Panc1 (cell line): ENCODE data around the gene NFATC2. TPM values are rescaled to one million over a fixed set of nuclear protein-coding genes. Genes with fewer than 3 reads are reported as not detected.

Source experiments
- ATAC-seq: fragments of 200-7000 bp; cut with Tn5 transposase; 2 replicates; pipeline ENCODE4 v1.9.1; 2020; ENCODE audit warnings: mild to moderate bottlenecking, moderate library complexity
- BruUV-seq: library from RNA; stranded (reverse); fragments of 400-500 nt; replicated peaks from 2 replicates; lab custom pipeline; 2021; lab: Mats Ljungman, UMichigan
- CTCF ChIA-PET: fragments of 300-600 bp; sonication (Branson Sonifier 250); formaldehyde crosslinking; loops from one replicate; lab custom pipeline; 2022; ENCODE audit warnings: antibody characterized with exemption; lab: Charles Lee
- POLR2A ChIA-PET: fragments of 300-600 bp; sonication (Branson Sonifier 250); formaldehyde crosslinking; loops from one replicate; lab custom pipeline; 2022; ENCODE audit warnings: antibody characterized with exemption; lab: Charles Lee
- DNase-seq: peaks from one replicate; pipeline ENCODE4 v3.0.0-alpha.2; 2010; ENCODE audit warnings: low read depth, low spot score
- H3K27ac ChIP-seq: 2 replicates; pipeline ENCODE4 v1.5.1; 2011; ENCODE audit warnings: mild to moderate bottlenecking, low read length, inconsistent platforms
- H3K27me3 ChIP-seq: fragments of 200-500 bp; sonication (Bioruptor generic); 2 replicates; pipeline ENCODE4 v1.6.0; 2014; ENCODE audit warnings: low read length, inconsistent platforms; ENCODE audit not compliant: control insufficient read depth, insufficient read depth
- H3K36me3 ChIP-seq: fragments of 200-500 bp; sonication (Bioruptor generic); 2 replicates; pipeline ENCODE4 v1.5.1; 2014; ENCODE audit warnings: inconsistent platforms, mild to moderate bottlenecking, low read length, moderate library complexity; ENCODE audit not compliant: control insufficient read depth, insufficient read depth
- H3K4me1 ChIP-seq: 2 replicates; pipeline ENCODE4 v1.5.1; 2011; ENCODE audit warnings: inconsistent platforms, mild to moderate bottlenecking, low read length, moderate library complexity; ENCODE audit not compliant: control insufficient read depth, insufficient read depth
- H3K4me3 ChIP-seq, 2 experiments: 2 replicates each; pipeline ENCODE4 v1.5.1; 2011 to 2012; ENCODE audit warnings: low read depth in 2 of 2, low read length in 2 of 2, mild to moderate bottlenecking in 2 of 2, inconsistent platforms in 1 of 2, moderate library complexity in 1 of 2
- H3K9me3 ChIP-seq: fragments of 200-500 bp; sonication (Bioruptor generic); 2 replicates; pipeline ENCODE4 v1.5.1; 2014; ENCODE audit warnings: low read depth, mild to moderate bottlenecking, inconsistent platforms, low read length, moderate library complexity; ENCODE audit not compliant: control insufficient read depth, insufficient read depth
- POLR2AphosphoS5 ChIP-seq: IDR thresholded peaks from 2 replicates; pipeline ENCODE4 v1.6.1; 2012; ENCODE audit warnings: mild to moderate bottlenecking, low read depth, low read length, moderate library complexity
- SIN3A ChIP-seq: IDR thresholded peaks from 2 replicates; pipeline ENCODE4 v1.6.1; 2012; ENCODE audit warnings: low read depth, mild to moderate bottlenecking, low read length, moderate library complexity, borderline replicate concordance; ENCODE audit not compliant: insufficient read depth
- TCF7L2 ChIP-seq: IDR thresholded peaks from 2 replicates; pipeline ENCODE4 v1.6.1; 2011; ENCODE audit warnings: mild to moderate bottlenecking, low read depth, low read length, inconsistent platforms
- in situ Hi-C: cut with HindIII; loops from 2 replicates; pipeline ENCODE4 v1.10.0; 2016; ENCODE audit warnings: low sequenced_read_pairs, low pct_unique_long_range_greater_than_20kb
- intact Hi-C: fragments of 100-400 bp; cut with micrococcal nuclease; formaldehyde crosslinking; loops from one replicate; pipeline ENCODE4 v1.10.0; 2022; ENCODE audit not compliant: unreplicated experiment
- total RNA-seq: library from RNA; stranded (reverse); gene quantifications from one replicate; pipeline ENCODE4 v1.2.1, GENCODE V29; 2021; ENCODE audit not compliant: unreplicated experiment
- TF ChIP-seq, protein P1 (sequence below): fragments of 450-650 bp; IDR thresholded peaks from 2 replicates; pipeline ENCODE4 v1.5.1; 2017; ENCODE audit warnings: mild to moderate bottlenecking
- TF ChIP-seq, protein P2 (sequence below), 2 experiments: IDR thresholded peaks; 2 replicates each; pipeline ENCODE4 v1.6.1; 2011 to 2012; ENCODE audit warnings: low read depth in 2 of 2, control low read depth in 1 of 2, low read length in 1 of 2, mild to moderate bottlenecking in 1 of 2, moderate library complexity in 1 of 2; ENCODE audit not compliant: insufficient read depth in 1 of 2

The NFATC2 gene
- total RNA-seq, 1 experiment from 2014 or later: 10.6 TPM

DNA sequence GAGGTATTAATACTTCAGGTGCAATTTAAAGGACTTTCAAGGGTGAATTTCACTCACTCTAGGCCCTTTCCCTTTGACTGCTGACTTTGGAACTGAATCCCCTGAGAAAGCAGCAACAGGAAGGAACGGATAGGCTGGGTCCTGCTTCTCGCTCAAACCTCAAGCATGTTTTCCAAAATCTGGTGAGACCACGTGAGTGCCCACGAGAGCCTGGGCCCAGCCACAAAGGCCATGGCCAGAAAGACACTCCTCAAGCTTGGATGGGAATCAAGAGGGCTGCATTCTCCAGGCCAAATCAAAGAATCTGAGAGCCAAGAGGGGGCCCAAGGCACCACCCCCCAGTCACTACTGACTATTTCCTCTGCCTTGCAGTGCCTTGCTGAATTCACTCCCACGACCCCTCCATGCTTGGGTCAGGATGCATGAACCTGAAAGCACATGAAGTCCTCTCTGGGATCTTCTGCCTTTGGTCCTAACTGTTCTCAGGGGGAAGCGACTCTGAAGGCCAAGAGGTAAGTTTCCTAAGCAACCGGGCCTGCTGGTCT is 146.1 kb downstream of the NFATC2 start:
- CTCF ChIA-PET: no interaction called here
- no peak overlapping the region for H3K4me3 ChIP-seq
- no peaks in the 10 kb centered on the region for H3K27me3 ChIP-seq
- no peak overlapping the region for H3K27ac ChIP-seq
- POLR2A ChIA-PET: no interaction called here
- no peak for ATAC-seq
- in situ Hi-C loops: no loop called here
- TF ChIP-seq, protein P1, sequence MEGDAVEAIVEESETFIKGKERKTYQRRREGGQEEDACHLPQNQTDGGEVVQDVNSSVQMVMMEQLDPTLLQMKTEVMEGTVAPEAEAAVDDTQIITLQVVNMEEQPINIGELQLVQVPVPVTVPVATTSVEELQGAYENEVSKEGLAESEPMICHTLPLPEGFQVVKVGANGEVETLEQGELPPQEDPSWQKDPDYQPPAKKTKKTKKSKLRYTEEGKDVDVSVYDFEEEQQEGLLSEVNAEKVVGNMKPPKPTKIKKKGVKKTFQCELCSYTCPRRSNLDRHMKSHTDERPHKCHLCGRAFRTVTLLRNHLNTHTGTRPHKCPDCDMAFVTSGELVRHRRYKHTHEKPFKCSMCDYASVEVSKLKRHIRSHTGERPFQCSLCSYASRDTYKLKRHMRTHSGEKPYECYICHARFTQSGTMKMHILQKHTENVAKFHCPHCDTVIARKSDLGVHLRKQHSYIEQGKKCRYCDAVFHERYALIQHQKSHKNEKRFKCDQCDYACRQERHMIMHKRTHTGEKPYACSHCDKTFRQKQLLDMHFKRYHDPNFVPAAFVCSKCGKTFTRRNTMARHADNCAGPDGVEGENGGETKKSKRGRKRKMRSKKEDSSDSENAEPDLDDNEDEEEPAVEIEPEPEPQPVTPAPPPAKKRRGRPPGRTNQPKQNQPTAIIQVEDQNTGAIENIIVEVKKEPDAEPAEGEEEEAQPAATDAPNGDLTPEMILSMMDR: no peak
- TF ChIP-seq POLR2AphosphoS5 (no peak), TCF7L2 (no peak), SIN3A (no peak)
- TF ChIP-seq, protein P2, sequence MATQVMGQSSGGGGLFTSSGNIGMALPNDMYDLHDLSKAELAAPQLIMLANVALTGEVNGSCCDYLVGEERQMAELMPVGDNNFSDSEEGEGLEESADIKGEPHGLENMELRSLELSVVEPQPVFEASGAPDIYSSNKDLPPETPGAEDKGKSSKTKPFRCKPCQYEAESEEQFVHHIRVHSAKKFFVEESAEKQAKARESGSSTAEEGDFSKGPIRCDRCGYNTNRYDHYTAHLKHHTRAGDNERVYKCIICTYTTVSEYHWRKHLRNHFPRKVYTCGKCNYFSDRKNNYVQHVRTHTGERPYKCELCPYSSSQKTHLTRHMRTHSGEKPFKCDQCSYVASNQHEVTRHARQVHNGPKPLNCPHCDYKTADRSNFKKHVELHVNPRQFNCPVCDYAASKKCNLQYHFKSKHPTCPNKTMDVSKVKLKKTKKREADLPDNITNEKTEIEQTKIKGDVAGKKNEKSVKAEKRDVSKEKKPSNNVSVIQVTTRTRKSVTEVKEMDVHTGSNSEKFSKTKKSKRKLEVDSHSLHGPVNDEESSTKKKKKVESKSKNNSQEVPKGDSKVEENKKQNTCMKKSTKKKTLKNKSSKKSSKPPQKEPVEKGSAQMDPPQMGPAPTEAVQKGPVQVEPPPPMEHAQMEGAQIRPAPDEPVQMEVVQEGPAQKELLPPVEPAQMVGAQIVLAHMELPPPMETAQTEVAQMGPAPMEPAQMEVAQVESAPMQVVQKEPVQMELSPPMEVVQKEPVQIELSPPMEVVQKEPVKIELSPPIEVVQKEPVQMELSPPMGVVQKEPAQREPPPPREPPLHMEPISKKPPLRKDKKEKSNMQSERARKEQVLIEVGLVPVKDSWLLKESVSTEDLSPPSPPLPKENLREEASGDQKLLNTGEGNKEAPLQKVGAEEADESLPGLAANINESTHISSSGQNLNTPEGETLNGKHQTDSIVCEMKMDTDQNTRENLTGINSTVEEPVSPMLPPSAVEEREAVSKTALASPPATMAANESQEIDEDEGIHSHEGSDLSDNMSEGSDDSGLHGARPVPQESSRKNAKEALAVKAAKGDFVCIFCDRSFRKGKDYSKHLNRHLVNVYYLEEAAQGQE (IDR thresholded peaks at IDR 0.05; ENCODE audit: insufficient read depth in 1 of 2, low read depth in 2 of 2, low read length in 1 of 2): no peak
- intact Hi-C loops: no loop called here
- no peaks in the 10 kb centered on the region for H3K9me3 ChIP-seq
- H3K36me3 ChIP-seq: no peaks in the 10 kb centered on the region
- H3K4me1 ChIP-seq: no peaks in the 10 kb centered on the region
- no TSS peak for BruUV-seq
- no peak for DNase-seq

DNA sequence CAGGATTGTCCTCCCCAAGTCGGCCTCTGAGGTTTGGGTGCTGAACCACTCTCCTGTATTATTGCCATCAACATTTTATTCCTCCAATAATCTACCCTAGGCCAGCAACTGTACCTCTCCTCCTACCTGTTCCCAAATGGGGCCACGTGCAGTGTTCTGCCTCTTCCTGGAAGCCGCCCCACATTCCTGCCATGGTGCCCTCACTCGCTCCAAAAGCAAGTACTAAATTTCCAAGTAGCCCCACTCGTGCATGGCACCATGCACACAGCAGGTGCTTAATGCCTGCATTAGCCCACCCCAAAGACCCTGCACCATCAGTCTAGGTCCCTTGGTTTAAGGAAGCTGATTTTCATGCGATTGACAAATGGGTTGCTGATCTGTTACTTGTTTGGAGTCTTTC is 147.8 kb downstream of the NFATC2 start:
- no peaks in the 10 kb centered on the region for H3K4me1 ChIP-seq
- ATAC-seq (no peak), DNase-seq (no peak)
- no peaks in the 10 kb centered on the region for H3K27me3 ChIP-seq
- BruUV-seq: no TSS peak
- no peak overlapping the region for H3K4me3 ChIP-seq
- no peak overlapping the region for H3K27ac ChIP-seq
- intact Hi-C loops (no loop called here), in situ Hi-C loops (no loop called here)
- POLR2A ChIA-PET: no interaction called here
- TF ChIP-seq SIN3A: no peak
- TF ChIP-seq, protein P2 (IDR thresholded peaks at IDR 0.05; ENCODE audit: insufficient read depth in 1 of 2, low read depth in 2 of 2, low read length in 1 of 2): no peak
- no peak for TF ChIP-seq TCF7L2
- TF ChIP-seq, protein P1: no peak
- no peak for TF ChIP-seq POLR2AphosphoS5
- no peaks in the 10 kb centered on the region for H3K9me3 ChIP-seq
- H3K36me3 ChIP-seq: no peaks in the 10 kb centered on the region
- CTCF ChIA-PET: no interaction called here
